ENCODE measurements around the gene CLDN4.
"Not testable (repeated sequence)": the region's sequence is repeated elsewhere in the genome, so short reads cannot be mapped to it uniquely, and the experiment has no call there.

- not testable (repeated sequence) for TF ChIP-seq EZH2phosphoT487 (IDR thresholded peaks at IDR 0.05; ENCODE audit: borderline replicate concordance); CTCF (conservative IDR thresholded peaks at IDR 0.05; ENCODE audit: low read length)
Measured at GRCh38 chr7:73837167-73837566, 6.4 kb downstream of the CLDN4 start.
